Upper lobe of right lung (tissue), 1 donor: Measurements from ENCODE around the gene TMEM121B. TPM values are rescaled to one million over a fixed set of nuclear protein-coding genes. Genes with fewer than 3 reads are reported as not detected.

Source experiments
- ATAC-seq: fragments of 200-7000 bp; cut with Tn5 transposase; one replicate; pipeline ENCODE4 v1.9.1; 2020; ENCODE audit warnings: mild to moderate bottlenecking, moderate library complexity
- DNase-seq: peaks from one replicate; pipeline ENCODE4 v3.0.0-alpha.2; 2020
- H3K27ac ChIP-seq: fragments of 200-600 bp; one replicate; pipeline ENCODE4 v1.8.0; 2022
- H3K27me3 ChIP-seq: fragments of 200-600 bp; one replicate; pipeline ENCODE4 v1.8.0; 2022; ENCODE audit warnings: mild to moderate bottlenecking
- H3K36me3 ChIP-seq: fragments of 200-600 bp; one replicate; pipeline ENCODE4 v1.8.0; 2022
- H3K4me1 ChIP-seq: fragments of 200-600 bp; one replicate; pipeline ENCODE4 v1.8.0; 2022
- H3K4me3 ChIP-seq: fragments of 200-600 bp; one replicate; pipeline ENCODE4 v1.8.0; 2022; ENCODE audit warnings: mild to moderate bottlenecking
- H3K9me3 ChIP-seq: fragments of 200-600 bp; one replicate; pipeline ENCODE4 v1.8.0; 2022
- intact Hi-C: fragments of 100-400 bp; cut with DNase I; formaldehyde crosslinking; loops from one replicate; pipeline ENCODE4 v1.11.0; 2022
- total RNA-seq: library from RNA; stranded (reverse); fragmentation: NEBNext Ultra II Directional; extraction: Animal tissue kit (Norgen Biotek cat#: 25700); gene quantifications from one replicate; pipeline ENCODE4 v1.2.1, GENCODE V29; 2021
- TF ChIP-seq, protein P1 (sequence below): fragments of 200-600 bp; IDR thresholded peaks from one replicate; pipeline ENCODE4 v1.8.0; 2022; ENCODE audit warnings: antibody characterized with exemption
- donor health status: DM: no; HTN: yes; CAD: no; lungs with severe emphysema.

The TMEM121B gene
- total RNA-seq, 1 donor from 2014 or later = 2.1 TPM

DNA sequence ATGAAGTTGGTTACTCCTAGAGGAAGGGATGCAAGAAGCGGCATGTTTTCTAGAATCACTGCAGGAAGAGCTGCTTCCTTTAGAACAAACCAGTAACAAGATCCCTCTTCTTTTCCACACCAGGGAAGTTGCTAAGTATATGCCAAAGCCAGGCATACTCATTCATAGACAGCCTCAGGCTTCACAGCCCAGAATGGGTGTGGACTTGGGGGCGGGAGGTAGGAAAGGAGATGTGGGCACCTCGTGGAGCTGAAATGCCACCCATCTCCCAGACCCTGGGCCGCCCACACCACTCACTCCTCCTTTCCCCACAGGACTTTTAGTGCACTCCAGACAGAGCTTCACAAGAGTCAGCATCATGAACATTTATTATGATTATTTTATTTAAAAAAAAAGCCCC lies 16.0 kb upstream of the TMEM121B start:
- Histone ChIP-seq H3K27me3 (no peaks in the 10 kb centered on the region), H3K4me1 (no peaks in the 10 kb centered on the region), H3K27ac (no peak overlapping the region), H3K9me3 (no peaks in the 10 kb centered on the region), H3K4me3 (no peak overlapping the region), H3K36me3 (peaks cover 50% of the 10 kb centered on the region)
- TF ChIP-seq, protein P1, sequence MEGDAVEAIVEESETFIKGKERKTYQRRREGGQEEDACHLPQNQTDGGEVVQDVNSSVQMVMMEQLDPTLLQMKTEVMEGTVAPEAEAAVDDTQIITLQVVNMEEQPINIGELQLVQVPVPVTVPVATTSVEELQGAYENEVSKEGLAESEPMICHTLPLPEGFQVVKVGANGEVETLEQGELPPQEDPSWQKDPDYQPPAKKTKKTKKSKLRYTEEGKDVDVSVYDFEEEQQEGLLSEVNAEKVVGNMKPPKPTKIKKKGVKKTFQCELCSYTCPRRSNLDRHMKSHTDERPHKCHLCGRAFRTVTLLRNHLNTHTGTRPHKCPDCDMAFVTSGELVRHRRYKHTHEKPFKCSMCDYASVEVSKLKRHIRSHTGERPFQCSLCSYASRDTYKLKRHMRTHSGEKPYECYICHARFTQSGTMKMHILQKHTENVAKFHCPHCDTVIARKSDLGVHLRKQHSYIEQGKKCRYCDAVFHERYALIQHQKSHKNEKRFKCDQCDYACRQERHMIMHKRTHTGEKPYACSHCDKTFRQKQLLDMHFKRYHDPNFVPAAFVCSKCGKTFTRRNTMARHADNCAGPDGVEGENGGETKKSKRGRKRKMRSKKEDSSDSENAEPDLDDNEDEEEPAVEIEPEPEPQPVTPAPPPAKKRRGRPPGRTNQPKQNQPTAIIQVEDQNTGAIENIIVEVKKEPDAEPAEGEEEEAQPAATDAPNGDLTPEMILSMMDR = no peak
- intact Hi-C loops = no loop called here
- DNase-seq (no peak), ATAC-seq (no peak)

DNA sequence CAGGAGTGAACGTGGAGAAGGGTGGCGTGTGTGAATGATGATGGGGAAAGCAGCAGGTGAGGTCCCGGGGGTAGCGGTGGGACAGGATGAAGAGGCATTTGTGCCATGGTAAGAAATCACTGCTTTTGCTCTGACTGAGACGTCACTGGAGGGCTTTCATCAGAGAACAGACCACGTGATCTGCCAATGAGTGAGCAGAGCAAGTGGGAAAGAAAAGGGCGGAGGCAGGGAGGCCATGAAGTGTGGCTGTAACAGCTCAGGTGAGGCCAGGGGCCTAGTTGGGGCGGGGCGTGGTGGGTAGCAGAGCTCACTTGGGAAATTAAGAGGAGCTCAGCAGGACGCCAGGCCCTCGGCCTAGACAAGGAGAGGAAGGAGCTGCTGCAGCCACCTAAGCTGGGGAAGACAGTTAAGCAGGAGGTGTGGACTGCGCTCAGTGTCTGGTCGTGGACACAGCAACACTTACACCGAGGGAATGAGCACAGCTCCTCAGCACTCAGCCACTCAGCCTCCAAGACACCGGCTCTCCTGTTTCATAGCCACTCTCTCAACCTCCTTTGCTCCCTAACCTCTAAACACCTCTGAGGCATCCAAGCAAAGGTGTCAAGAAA lies 14.1 kb upstream of the TMEM121B start:
- no peaks in the 10 kb centered on the region for H3K27me3 ChIP-seq
- no peaks in the 10 kb centered on the region for H3K9me3 ChIP-seq
- H3K4me1 ChIP-seq = no peaks in the 10 kb centered on the region
- no peak overlapping the region for H3K4me3 ChIP-seq
- TF ChIP-seq, protein P1 = no peak
- intact Hi-C loops = no loop called here
- ATAC-seq (no peak), DNase-seq (no peak)
- H3K27ac ChIP-seq = no peak overlapping the region
- peaks cover 31% of the 10 kb centered on the region for H3K36me3 ChIP-seq

DNA sequence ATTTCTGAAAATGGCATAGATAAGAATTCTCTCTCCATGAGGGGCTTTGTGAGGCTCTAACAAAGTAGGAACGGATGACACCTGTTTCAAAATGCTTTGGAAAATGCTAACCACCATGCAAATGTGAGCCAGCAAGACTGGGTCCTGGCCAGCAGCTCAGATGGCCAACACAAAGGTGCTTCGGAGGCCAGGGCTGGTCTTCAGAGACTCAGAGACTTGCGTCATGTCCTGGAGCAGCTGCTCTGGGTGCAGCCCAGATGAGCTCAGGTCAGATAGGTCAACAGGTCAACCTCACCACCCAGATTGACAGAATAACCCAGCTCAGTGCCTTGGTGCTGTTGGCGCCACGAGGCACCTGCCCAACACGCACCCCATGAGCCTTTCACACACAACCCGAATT lies 12.0 kb upstream of the TMEM121B start:
- peaks cover 11% of the 10 kb centered on the region for H3K36me3 ChIP-seq
- ATAC-seq (no peak), DNase-seq (no peak)
- H3K27ac ChIP-seq = no peak overlapping the region
- H3K27me3 ChIP-seq = no peaks in the 10 kb centered on the region
- H3K4me3 ChIP-seq = no peak overlapping the region
- intact Hi-C loops = no loop called here
- H3K4me1 ChIP-seq = no peaks in the 10 kb centered on the region
- TF ChIP-seq, protein P1 = no peak
- no peaks in the 10 kb centered on the region for H3K9me3 ChIP-seq

DNA sequence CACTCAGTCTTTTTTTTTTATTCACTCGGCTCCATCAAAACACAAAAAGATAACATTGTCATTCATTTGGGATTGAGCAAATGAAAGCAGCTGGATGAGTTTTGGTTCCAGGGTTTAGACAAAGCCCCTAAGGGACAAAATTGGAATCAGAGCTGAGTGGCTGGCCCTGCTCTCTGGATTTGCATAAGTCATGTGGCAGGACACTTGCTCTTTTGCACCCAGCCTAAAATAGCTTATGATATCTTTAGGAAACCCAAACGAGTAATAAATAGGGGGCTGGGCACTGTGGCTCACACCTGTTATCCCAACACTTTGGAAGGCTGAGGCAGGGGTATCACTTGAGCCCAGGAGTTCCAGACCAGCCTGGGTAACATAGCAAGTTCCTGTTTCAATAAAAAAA lies 11.0 kb upstream of the TMEM121B start:
- intact Hi-C loops = no loop called here
- DNase-seq (no peak), ATAC-seq (no peak)
- TF ChIP-seq, protein P1 = no peak
- no peaks in the 10 kb centered on the region for H3K4me1 ChIP-seq
- no peak overlapping the region for H3K27ac ChIP-seq
- H3K4me3 ChIP-seq = no peak overlapping the region
- no peaks in the 10 kb centered on the region for H3K27me3 ChIP-seq
- peaks cover 2% of the 10 kb centered on the region for H3K36me3 ChIP-seq
- no peaks in the 10 kb centered on the region for H3K9me3 ChIP-seq

DNA sequence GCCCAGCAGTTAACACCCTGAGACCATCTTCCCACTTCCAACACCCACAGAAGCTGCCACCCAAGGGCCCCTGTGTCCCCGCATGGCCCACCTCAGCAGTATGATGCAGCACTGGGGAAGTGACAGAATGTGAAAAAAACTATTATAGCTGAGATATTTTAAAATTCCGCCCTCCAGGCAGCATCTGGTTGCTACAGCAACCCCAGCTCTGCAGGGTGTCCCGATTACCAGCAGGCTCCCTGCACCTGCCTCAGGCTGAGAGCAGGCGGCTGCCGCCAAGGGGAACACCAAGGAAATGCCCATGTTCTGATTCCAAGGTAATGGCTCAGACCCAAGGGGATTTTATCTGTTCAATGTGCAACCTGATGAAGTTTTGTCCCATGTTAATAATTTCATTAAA lies 10.5 kb upstream of the TMEM121B start:
- Histone ChIP-seq H3K4me3 (no peak overlapping the region), H3K27me3 (no peaks in the 10 kb centered on the region), H3K27ac (no peak overlapping the region), H3K36me3 (no peaks in the 10 kb centered on the region), H3K9me3 (no peaks in the 10 kb centered on the region), H3K4me1 (no peaks in the 10 kb centered on the region)
- no peak for ATAC-seq
- no peak for DNase-seq
- TF ChIP-seq, protein P1 = no peak
- intact Hi-C loops = no loop called here

DNA sequence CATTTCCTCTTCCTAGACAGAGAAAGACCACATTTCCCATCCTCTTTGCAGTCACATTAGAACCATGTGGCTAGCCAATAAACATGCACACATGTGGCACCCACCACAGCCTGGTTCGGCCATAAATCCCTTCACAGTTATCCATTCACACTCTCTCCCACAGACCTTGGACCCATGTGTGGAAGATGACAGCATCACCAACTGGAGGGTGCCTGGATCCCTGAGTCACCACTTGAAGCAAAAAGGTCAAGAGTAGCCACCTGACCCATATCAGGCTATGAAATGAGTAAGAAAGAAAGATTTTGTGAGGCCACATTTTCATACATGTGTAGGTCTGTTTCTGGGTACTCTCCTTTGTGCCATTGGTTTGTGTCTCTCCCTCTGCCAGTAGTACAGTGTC lies 9.0 kb upstream of the TMEM121B start:
- no peaks in the 10 kb centered on the region for H3K27me3 ChIP-seq
- TF ChIP-seq, protein P1 = no peak
- H3K9me3 ChIP-seq = no peaks in the 10 kb centered on the region
- no peaks in the 10 kb centered on the region for H3K4me1 ChIP-seq
- H3K4me3 ChIP-seq = no peak overlapping the region
- intact Hi-C loops = no loop called here
- DNase-seq = no peak
- no peaks in the 10 kb centered on the region for H3K36me3 ChIP-seq
- no peak for ATAC-seq
- no peak overlapping the region for H3K27ac ChIP-seq
